ENCODE measurements around the gene CYP3A7. TPM values are rescaled to one million over a fixed set of nuclear protein-coding genes. Genes with fewer than 3 reads are reported as not detected.

The CYP3A7 gene
- total and polyA plus RNA-seq, 2 of the 13 experiments (the other 11 are each of a cell fraction or from before 2014, with no cell fraction given), result 5.8 to 6.4 TPM

DNA sequence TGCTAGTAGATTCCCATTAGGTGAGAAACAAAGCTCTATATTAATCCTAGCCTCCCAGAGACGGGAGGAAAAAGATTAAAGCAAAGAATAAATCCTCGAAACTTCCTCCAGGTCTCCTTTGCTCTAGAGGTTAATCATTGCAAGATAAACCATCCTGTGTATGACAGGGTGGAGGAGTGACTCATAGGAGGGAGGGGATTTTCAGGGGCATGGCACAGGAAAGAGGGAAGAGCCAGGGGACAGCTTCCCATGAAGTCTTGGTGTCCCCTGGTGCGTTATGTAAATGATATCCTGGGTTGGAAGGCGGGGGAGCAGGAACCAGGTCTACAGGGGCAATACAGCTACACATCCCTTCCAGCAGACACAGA, 56.0 kb downstream of the CYP3A7 start (continued):
- TF ChIP-seq NR2C2 (CRISPR knock-in tag; IDR thresholded peaks at IDR 0.05; ENCODE audit: borderline replicate concordance), result no peak
- TF ChIP-seq, protein P1, sequence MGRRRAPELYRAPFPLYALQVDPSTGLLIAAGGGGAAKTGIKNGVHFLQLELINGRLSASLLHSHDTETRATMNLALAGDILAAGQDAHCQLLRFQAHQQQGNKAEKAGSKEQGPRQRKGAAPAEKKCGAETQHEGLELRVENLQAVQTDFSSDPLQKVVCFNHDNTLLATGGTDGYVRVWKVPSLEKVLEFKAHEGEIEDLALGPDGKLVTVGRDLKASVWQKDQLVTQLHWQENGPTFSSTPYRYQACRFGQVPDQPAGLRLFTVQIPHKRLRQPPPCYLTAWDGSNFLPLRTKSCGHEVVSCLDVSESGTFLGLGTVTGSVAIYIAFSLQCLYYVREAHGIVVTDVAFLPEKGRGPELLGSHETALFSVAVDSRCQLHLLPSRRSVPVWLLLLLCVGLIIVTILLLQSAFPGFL (CRISPR knock-in tag; IDR thresholded peaks at IDR 0.05), result no peak
- TF ChIP-seq, protein P2, sequence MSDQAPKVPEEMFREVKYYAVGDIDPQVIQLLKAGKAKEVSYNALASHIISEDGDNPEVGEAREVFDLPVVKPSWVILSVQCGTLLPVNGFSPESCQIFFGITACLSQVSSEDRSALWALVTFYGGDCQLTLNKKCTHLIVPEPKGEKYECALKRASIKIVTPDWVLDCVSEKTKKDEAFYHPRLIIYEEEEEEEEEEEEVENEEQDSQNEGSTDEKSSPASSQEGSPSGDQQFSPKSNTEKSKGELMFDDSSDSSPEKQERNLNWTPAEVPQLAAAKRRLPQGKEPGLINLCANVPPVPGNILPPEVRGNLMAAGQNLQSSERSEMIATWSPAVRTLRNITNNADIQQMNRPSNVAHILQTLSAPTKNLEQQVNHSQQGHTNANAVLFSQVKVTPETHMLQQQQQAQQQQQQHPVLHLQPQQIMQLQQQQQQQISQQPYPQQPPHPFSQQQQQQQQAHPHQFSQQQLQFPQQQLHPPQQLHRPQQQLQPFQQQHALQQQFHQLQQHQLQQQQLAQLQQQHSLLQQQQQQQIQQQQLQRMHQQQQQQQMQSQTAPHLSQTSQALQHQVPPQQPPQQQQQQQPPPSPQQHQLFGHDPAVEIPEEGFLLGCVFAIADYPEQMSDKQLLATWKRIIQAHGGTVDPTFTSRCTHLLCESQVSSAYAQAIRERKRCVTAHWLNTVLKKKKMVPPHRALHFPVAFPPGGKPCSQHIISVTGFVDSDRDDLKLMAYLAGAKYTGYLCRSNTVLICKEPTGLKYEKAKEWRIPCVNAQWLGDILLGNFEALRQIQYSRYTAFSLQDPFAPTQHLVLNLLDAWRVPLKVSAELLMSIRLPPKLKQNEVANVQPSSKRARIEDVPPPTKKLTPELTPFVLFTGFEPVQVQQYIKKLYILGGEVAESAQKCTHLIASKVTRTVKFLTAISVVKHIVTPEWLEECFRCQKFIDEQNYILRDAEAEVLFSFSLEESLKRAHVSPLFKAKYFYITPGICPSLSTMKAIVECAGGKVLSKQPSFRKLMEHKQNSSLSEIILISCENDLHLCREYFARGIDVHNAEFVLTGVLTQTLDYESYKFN (CRISPR knock-in tag; conservative IDR thresholded peaks at IDR 0.05), result peak; percentile 66
- TF ChIP-seq ZNF564 (CRISPR knock-in tag; IDR thresholded peaks at IDR 0.05), result no peak
- no peak for TF ChIP-seq GZF1 (CRISPR knock-in tag; IDR thresholded peaks at IDR 0.05)

DNA sequence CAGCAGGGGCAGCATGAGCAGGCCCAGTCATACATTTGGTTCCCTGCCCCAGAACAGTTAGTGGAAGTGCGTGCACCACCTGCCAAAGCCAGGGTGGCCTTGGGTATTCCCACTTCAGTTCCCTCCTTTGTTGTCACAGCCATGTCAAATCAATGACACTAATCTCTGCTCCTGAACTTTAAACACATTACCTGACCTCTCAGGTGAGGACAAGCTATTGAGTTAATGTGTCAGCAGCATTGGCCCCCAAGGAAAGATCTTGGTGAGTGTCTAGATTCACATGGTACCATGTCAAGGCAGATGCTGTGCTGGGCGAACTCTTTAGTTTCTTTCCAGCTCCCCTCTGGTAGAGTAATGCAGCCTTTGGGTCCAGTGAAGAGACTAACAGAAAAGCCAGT, 57.3 kb downstream of the CYP3A7 start:
- CTCF ChIA-PET (ENCODE audit: low intra/inter-chr PET ratio, low total read pairs), result no interaction called here
- H3K9ac ChIP-seq (ENCODE audit: insufficient read depth, low read depth, low read length), result no peak overlapping the region
- peak overlapping the region; percentile 37 for H3K4me2 ChIP-seq (ENCODE audit: low read depth, low read length)
- H3K27ac ChIP-seq (ENCODE audit: extremely low read length, insufficient read depth, low read length), result peak overlapping the region; percentile 34
- in situ Hi-C loops (cut with HindIII; ENCODE audit: extremely low pct_ligation_motif_present, low pct_unique_long_range_greater_than_20kb) (no loop called here), intact Hi-C loops (cut with micrococcal nuclease; ENCODE audit: unreplicated experiment) (no loop called here)
- H3K4me3 ChIP-seq (replicated peaks in 1 of 3; ENCODE audit: insufficient read depth in 1 of 3, low read depth in 2 of 3, low read length in 3 of 3), result no peak overlapping the region
- FAIRE-seq (no peak), ATAC-seq (peak; percentile 80), DNase-seq (ENCODE audit: low spot score) (peak; percentile 66)
- 0 out of 2 replicates have a peak, but pooled peaks cover 4% of the 10 kb centered on the region for H3K9me3 ChIP-seq (ENCODE audit: low read length)
- 0% methylated on average over 1 of the region's 2 CpGs for WGBS (ENCODE audit: low lambda C conversion rate)
- no peaks in the 10 kb centered on the region for H3K79me2 ChIP-seq (ENCODE audit: insufficient read depth, low read length)
- no peaks in the 10 kb centered on the region for H3K36me3 ChIP-seq (replicated peaks in 1 of 2; ENCODE audit: control insufficient read depth in 1 of 2, insufficient read depth in 2 of 2, low read length in 2 of 2)
- H3K27me3 ChIP-seq (ENCODE audit: control insufficient read depth in 1 of 2, insufficient read depth in 2 of 2, low read length in 2 of 2), result no peaks in the 10 kb centered on the region
- no TSS peak for BruUV-seq (replicated peaks)
- POLR2A ChIA-PET, result interaction anchor here (6.0 kb wide), 1 partner anchor 17 kb away, joined by 119 read pairs; no protein-coding TSS in a partner anchor
- H3K4me1 ChIP-seq (ENCODE audit: insufficient read depth, low read length), result peaks cover 51% of the 10 kb centered on the region
- H2AFZ ChIP-seq (ENCODE audit: low read length), result no peak overlapping the region
- no peaks in the 10 kb centered on the region for H4K20me1 ChIP-seq (ENCODE audit: insufficient read depth, low read length)
- no peak for TF ChIP-seq FLYWCH1 (CRISPR knock-in tag; IDR thresholded peaks at IDR 0.05)
- no peak for TF ChIP-seq NFE2 (CRISPR knock-in tag; IDR thresholded peaks at IDR 0.05)
- TF ChIP-seq NR2F6 (IDR thresholded peaks at IDR 0.05), result peak; percentile 94
- peak; percentile 94 for TF ChIP-seq NR2F6 (CRISPR knock-in tag; IDR thresholded peaks at IDR 0.05)
- 0 out of 2 replicates have a peak, but pooled peaks have one; percentile 33 for TF ChIP-seq SIN3A (IDR thresholded peaks at IDR 0.05; ENCODE audit: borderline replicate concordance, low read depth, low read length)
- no peak for TF ChIP-seq ZNF260 (CRISPR knock-in tag; IDR thresholded peaks at IDR 0.05; ENCODE audit: borderline replicate concordance, low read depth)
- no peak for TF ChIP-seq ZNF775 (CRISPR knock-in tag; IDR thresholded peaks at IDR 0.05; ENCODE audit: borderline replicate concordance)
- TF ChIP-seq ZNF816 (CRISPR knock-in tag; IDR thresholded peaks at IDR 0.05; ENCODE audit: borderline replicate concordance), result peak; percentile 25; the same call in 1 of the 2 replicates
- 0 out of 2 replicates have a peak, but pooled peaks have one; percentile 21 for TF ChIP-seq ZNF430 (CRISPR knock-in tag; IDR thresholded peaks at IDR 0.05)
- TF ChIP-seq ELF4 (CRISPR knock-in tag; IDR thresholded peaks at IDR 0.05; ENCODE audit: borderline replicate concordance), result peak; percentile 59; the same call in 1 of the 2 replicates
- TF ChIP-seq ZNF44 (CRISPR knock-in tag; IDR thresholded peaks at IDR 0.05), result no peak
